Measurements from ENCODE around the gene PCDH15. TPM values are rescaled to one million over a fixed set of nuclear protein-coding genes. Genes with fewer than 3 reads are reported as not detected.
A peak's percentile ranks its signal among the peaks of the same experiment; 100 is the strongest.

The PCDH15 gene
- total and polyA plus RNA-seq, 2 of the 4 experiments (the other 2 are of a cell fraction): not detected

- Histone ChIP-seq H3K9me3 (ENCODE audit: control insufficient read depth, insufficient read depth, low read length) (peaks cover 4% of the 10 kb centered on the region; the same call in 1 of the 2 replicates), H3K18ac (ENCODE audit: low read depth, low read length) (no peak overlapping the region), H3K56ac (ENCODE audit: extremely low read depth, insufficient read depth, low read length) (no peak overlapping the region), H3K4me2 (ENCODE audit: low read depth, low read length) (no peak overlapping the region), H3K36me3 (ENCODE audit: control insufficient read depth, insufficient read depth, low read length) (no peaks in the 10 kb centered on the region), H4K20me1 (ENCODE audit: insufficient read depth, low read length) (no peaks in the 10 kb centered on the region), H2AK9ac (replicated peaks; ENCODE audit: low read depth, low read length, poor library complexity) (no peak overlapping the region), H4K5ac (ENCODE audit: low read depth, low read length) (no peak overlapping the region), H3K27ac (ENCODE audit: insufficient read depth, low read length) (no peak overlapping the region), H3K9ac (ENCODE audit: low read depth, low read length) (no peak overlapping the region), H2AFZ (replicated peaks; ENCODE audit: low read length, poor library complexity) (no peak overlapping the region), H3K27me3 (ENCODE audit: control insufficient read depth, insufficient read depth, low read length) (no peaks in the 10 kb centered on the region), H3K9me1 (ENCODE audit: insufficient read depth, low read length) (no peaks in the 10 kb centered on the region), H2BK20ac (ENCODE audit: low read depth, low read length) (no peak overlapping the region), H3K4me3 (ENCODE audit: insufficient read depth, low read depth, low read length) (no peak overlapping the region), H3K23ac (ENCODE audit: low read depth, low read length) (no peak overlapping the region), H2AK5ac (ENCODE audit: low read depth, low read length) (no peak overlapping the region), H2BK15ac (ENCODE audit: low read depth, low read length) (no peak overlapping the region), H2BK5ac (ENCODE audit: low read depth, low read length, poor library complexity, severe bottlenecking) (no peak overlapping the region), H4K91ac (ENCODE audit: insufficient read depth, low read depth, low read length) (no peak overlapping the region), H3K79me1 (ENCODE audit: low read depth in 1 of 2, low read length in 2 of 2) (no peaks in the 10 kb centered on the region), H3K4me1 (ENCODE audit: control insufficient read depth, insufficient read depth, low read length) (no peaks in the 10 kb centered on the region), H3K4ac (ENCODE audit: low read depth, low read length) (no peak overlapping the region), H2BK120ac (ENCODE audit: low read depth, low read length) (no peak overlapping the region), H4K8ac (ENCODE audit: low read depth in 2 of 2, low read length in 2 of 2) (no peak overlapping the region), H3K14ac (replicated peaks; ENCODE audit: low read depth, low read length) (no peak overlapping the region)
- no TSS peak for BruUV-seq (replicated peaks)
- CTCF ChIA-PET: no interaction called here
- TF ChIP-seq MAFK (IDR thresholded peaks at IDR 0.05; ENCODE audit: low read depth, low read length) (peak; percentile 58), RCOR1 (IDR thresholded peaks at IDR 0.05; ENCODE audit: insufficient replicate concordance, low read length) (no peak)
- ATAC-seq (ENCODE audit: low read depth): no peak
- in situ Hi-C loops (cut with MboI; ENCODE audit: low sequenced_read_pairs): no loop called here
- WGBS, 2 experiments (ENCODE audit: extremely low coverage in 2 of 2, insufficient read length in 1 of 2): no CpG with 5 or more reads among the region's 1 CpG
- dilution Hi-C loops (cut with HindIII; ENCODE audit: low sequenced_read_pairs, unreplicated experiment): no loop called here
- intact Hi-C loops (cut with micrococcal nuclease): no loop called here
- DNase-seq: no peak
- POLR2A ChIA-PET (ENCODE audit: unreplicated experiment): no interaction called here
These were observed 534.6 kb downstream of the PCDH15 start for GRCh38 chr10:54266395-54266794.

All from IMR-90 (cell line).